Vagina (tissue), 2 donors: ENCODE data around the gene TBC1D24.

ENCODE experiments used
- POLR2A ChIP-seq, 2 donors: fragments of 450-650 bp; IDR thresholded peaks; one replicate each; pipeline ENCODE4 v1.6.1; 2017; ENCODE audit warnings: antibody characterized with exemption in 2 of 2, mild to moderate bottlenecking in 2 of 2, moderate library complexity in 2 of 2
- TF ChIP-seq, protein P1 (sequence below), 3 experiments: fragments of 450-650 bp in 2 of 3; fragments of 200-600 bp in 1 of 3; sonication (generic) in 1 of 3; IDR thresholded peaks; one replicate each; pipeline ENCODE4 v1.5.1; 2017 to 2019; ENCODE audit warnings: antibody characterized with exemption in 3 of 3, mild to moderate bottlenecking in 2 of 3, moderate library complexity in 2 of 3

DNA sequence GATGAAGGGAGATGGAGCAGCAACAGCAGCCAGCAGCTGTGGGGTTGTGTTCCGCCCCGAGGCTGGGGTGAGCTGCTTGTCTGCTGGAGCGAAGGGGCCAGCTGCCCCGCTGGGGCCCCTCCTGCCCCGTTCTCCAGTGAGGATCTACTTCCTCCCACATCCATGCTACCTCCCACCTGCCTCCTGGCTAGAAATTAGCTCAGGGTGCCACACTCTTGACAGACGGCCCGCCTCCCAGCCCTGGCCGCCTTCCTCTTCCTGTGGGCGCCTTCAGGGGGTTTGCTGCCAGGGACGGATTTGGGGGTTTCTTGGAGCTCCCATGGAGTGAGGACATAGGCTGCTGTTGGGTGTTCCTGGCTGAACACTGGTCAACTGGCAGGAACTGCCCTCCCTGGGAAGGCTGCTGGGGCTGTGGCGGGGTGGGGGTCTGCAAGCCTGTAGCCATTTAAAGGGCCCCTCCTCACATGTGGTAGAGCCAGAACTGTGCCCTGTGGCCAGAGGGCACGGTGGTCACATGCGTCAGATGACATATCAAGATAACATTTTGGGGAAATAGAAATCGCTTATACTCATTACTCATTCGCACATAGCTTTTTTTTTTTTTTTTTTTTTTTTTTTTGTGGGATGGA, 13.1 kb downstream of the TBC1D24 start:
- TF ChIP-seq, protein P1, sequence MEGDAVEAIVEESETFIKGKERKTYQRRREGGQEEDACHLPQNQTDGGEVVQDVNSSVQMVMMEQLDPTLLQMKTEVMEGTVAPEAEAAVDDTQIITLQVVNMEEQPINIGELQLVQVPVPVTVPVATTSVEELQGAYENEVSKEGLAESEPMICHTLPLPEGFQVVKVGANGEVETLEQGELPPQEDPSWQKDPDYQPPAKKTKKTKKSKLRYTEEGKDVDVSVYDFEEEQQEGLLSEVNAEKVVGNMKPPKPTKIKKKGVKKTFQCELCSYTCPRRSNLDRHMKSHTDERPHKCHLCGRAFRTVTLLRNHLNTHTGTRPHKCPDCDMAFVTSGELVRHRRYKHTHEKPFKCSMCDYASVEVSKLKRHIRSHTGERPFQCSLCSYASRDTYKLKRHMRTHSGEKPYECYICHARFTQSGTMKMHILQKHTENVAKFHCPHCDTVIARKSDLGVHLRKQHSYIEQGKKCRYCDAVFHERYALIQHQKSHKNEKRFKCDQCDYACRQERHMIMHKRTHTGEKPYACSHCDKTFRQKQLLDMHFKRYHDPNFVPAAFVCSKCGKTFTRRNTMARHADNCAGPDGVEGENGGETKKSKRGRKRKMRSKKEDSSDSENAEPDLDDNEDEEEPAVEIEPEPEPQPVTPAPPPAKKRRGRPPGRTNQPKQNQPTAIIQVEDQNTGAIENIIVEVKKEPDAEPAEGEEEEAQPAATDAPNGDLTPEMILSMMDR (IDR thresholded peaks at IDR 0.05), result no peak
- TF ChIP-seq POLR2A (IDR thresholded peaks at IDR 0.05), result no peak
